ENCODE measurements around the gene SUFU. TPM values are rescaled to one million over a fixed set of nuclear protein-coding genes. Genes with fewer than 3 reads are reported as not detected.

The SUFU gene
- total RNA-seq, 1 donor: 3.6 TPM

DNA sequence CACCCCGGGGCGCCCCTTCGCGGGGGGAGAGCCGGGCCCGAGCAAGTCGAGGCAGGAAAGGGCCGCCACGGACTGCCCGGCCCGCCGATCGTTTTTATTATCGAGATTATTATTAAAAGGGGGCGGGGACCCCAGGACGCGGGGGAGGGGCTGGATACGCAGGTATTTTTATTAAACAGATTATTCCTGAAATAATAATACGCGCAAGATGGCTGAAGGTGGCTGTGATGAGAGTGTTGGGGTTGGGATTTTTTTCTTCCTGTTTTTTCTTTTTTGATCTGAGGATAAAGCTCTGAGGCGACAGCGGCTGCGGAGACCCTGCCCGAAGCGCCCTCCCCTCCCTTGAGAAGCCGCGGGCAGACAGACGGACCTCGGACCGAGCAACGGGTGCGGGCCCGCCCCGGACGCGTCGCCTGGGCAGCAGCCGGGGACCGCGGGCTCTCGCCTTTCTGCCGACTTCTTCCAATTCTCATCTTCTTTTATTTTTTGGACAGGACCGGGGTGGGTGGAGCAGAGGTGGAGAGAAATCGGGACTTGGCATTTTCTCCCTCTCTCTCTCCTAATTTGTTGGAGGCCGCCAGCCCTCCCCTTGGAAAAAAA lies 139.1 kb downstream of the SUFU start:
- TF ChIP-seq, protein P1, sequence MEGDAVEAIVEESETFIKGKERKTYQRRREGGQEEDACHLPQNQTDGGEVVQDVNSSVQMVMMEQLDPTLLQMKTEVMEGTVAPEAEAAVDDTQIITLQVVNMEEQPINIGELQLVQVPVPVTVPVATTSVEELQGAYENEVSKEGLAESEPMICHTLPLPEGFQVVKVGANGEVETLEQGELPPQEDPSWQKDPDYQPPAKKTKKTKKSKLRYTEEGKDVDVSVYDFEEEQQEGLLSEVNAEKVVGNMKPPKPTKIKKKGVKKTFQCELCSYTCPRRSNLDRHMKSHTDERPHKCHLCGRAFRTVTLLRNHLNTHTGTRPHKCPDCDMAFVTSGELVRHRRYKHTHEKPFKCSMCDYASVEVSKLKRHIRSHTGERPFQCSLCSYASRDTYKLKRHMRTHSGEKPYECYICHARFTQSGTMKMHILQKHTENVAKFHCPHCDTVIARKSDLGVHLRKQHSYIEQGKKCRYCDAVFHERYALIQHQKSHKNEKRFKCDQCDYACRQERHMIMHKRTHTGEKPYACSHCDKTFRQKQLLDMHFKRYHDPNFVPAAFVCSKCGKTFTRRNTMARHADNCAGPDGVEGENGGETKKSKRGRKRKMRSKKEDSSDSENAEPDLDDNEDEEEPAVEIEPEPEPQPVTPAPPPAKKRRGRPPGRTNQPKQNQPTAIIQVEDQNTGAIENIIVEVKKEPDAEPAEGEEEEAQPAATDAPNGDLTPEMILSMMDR (IDR thresholded peaks at IDR 0.05; ENCODE audit: extremely low read depth, low read depth, low read length): no peak
- peak; percentile 91 for DNase-seq (ENCODE audit: insufficient read length, low spot score, missing footprints)

DNA sequence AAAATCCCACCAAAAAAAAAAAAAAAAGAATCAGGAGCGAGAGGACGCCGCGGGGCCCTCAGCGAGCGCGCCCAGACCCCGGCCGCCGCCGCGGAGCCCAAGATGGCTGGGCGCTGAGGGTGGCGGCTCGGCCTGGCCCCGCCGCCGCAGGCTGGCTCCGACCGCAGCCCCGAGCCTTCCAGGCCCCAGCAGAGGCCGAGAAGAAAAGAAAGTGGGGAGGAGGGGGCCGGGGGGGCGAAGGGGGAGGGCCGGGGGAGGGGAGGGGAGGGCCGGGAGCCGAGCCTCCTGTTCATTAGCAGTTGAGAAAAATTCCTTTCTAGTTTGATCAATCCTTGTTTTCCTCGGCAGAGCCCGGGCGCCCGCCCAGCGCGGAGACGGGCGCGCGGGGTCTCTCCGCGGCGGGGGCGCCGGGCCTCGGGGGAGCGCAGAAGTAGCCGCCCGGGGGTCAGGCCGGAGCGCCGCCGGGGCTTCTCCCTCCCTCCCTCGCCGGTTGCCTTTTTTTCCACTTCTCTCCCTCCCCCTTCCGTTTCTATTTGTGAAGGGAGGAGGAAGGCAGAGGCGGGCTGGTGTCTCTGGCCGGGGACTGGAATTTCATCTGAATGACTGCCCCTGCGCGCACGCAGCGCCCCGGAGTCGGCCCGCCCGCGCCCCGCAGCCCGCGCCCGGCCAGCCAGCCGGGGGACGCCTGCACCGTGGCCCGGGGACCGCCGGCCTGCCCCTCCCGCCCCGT lies 139.7 kb downstream of the SUFU start:
- peaks cover 36% of the 10 kb centered on the region for H4K20me1 ChIP-seq (ENCODE audit: insufficient read depth, low read length)
- DNase-seq (ENCODE audit: insufficient read length, low spot score, missing footprints): peak; percentile 88
- peaks cover 9% of the 10 kb centered on the region for H3K36me3 ChIP-seq (ENCODE audit: insufficient read depth, low read length)
- peak overlapping the region; percentile 84 for H3K27ac ChIP-seq (ENCODE audit: low read depth, low read length)
- TF ChIP-seq, protein P1 (IDR thresholded peaks at IDR 0.05; ENCODE audit: extremely low read depth, low read depth, low read length): no peak
- no peak overlapping the region for H2AFZ ChIP-seq (ENCODE audit: low read length)
- peaks cover 31% of the 10 kb centered on the region for H3K4me1 ChIP-seq (ENCODE audit: insufficient read depth, low read length)
- H3K79me2 ChIP-seq (ENCODE audit: insufficient read depth, low read length): peaks cover 44% of the 10 kb centered on the region
- H3K27me3 ChIP-seq (ENCODE audit: insufficient read depth, low read length): no peaks in the 10 kb centered on the region
- peak overlapping the region; percentile 83 for H3K4me2 ChIP-seq (ENCODE audit: insufficient read depth, low read length)
- no peaks in the 10 kb centered on the region for H3K9me3 ChIP-seq (ENCODE audit: low read depth, low read length)
- H3K4me3 ChIP-seq (ENCODE audit: insufficient read depth, low read length): peak overlapping the region; percentile 88

More for the DNA sequence above, 139.1 kb downstream of the SUFU start:
- Histone ChIP-seq H3K27ac (ENCODE audit: low read depth, low read length) (peak overlapping the region; percentile 84), H3K9me3 (ENCODE audit: low read depth, low read length) (no peaks in the 10 kb centered on the region), H3K4me3 (ENCODE audit: insufficient read depth, low read length) (peak overlapping the region; percentile 88), H3K79me2 (ENCODE audit: insufficient read depth, low read length) (peaks cover 38% of the 10 kb centered on the region), H3K4me2 (ENCODE audit: insufficient read depth, low read length) (peak overlapping the region; percentile 83), H3K36me3 (ENCODE audit: insufficient read depth, low read length) (peaks cover 5% of the 10 kb centered on the region), H3K4me1 (ENCODE audit: insufficient read depth, low read length) (peaks cover 24% of the 10 kb centered on the region), H4K20me1 (ENCODE audit: insufficient read depth, low read length) (peaks cover 29% of the 10 kb centered on the region), H3K27me3 (ENCODE audit: insufficient read depth, low read length) (no peaks in the 10 kb centered on the region), H2AFZ (ENCODE audit: low read length) (peak overlapping the region; percentile 51)

DNA sequence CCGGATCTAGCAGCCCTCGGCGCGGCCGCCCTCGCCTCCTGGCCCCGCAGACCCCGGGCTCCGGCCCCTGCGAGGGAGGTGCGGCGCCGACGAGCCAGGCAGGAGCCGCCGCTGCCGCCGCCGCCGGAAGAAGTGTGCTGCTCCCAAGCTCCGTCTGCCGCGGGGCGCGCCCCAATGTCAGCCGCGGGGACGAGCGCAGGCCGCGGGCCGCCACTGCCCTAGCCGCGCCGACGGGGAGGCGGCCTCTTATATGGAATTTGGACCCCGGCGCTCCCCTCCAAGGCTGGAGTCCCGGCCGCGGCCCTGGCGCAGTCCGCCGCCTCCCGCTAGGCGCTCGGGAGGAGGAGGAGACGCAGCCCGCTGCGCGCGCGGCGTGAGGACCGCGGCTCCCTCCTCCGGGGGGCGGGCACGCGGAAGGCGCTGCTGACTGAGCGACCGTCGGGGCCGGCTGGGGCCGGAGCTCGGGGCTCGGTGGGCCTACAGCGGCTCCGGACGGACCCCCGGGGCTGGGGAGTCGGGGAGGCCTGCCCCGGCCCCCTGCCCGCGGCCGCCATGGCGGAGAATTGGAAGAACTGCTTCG lies 140.4 kb downstream of the SUFU start, which contains the start of gene TRIM8:
TRIM8 (plus strand) TSS at position 414 of the 580 bp plus-strand sequence; CDS start at position 553, 139 bp downstream.
- Histone ChIP-seq H3K4me3 (ENCODE audit: insufficient read depth, low read length) (peak within 1 kb of the TSS; percentile 88), H2AFZ (ENCODE audit: low read length) (no peak within 1 kb of the TSS), H3K9me3 (ENCODE audit: low read depth, low read length) (no peaks in the 10 kb centered on the region), H3K27me3 (ENCODE audit: insufficient read depth, low read length) (no peaks in the 10 kb centered on the region), H3K4me1 (ENCODE audit: insufficient read depth, low read length) (peaks cover 37% of the 10 kb centered on the region), H3K27ac (ENCODE audit: low read depth, low read length) (peak within 1 kb of the TSS; percentile 97), H4K20me1 (ENCODE audit: insufficient read depth, low read length) (peaks cover 42% of the 10 kb centered on the region), H3K79me2 (ENCODE audit: insufficient read depth, low read length) (peaks cover 51% of the 10 kb centered on the region), H3K36me3 (ENCODE audit: insufficient read depth, low read length) (peaks cover 10% of the 10 kb centered on the region), H3K4me2 (ENCODE audit: insufficient read depth, low read length) (peak within 1 kb of the TSS; percentile 85)
- DNase-seq (ENCODE audit: insufficient read length, low spot score, missing footprints): peak; percentile 92
- TF ChIP-seq, protein P1 (IDR thresholded peaks at IDR 0.05; ENCODE audit: extremely low read depth, low read depth, low read length): no peak

Measured in osteoblast (primary cell).